GM19467 (cell line): ENCODE results near the gene RAB8A.
"Not testable (repeated sequence)": the region's sequence is repeated elsewhere in the genome, so short reads cannot be mapped to it uniquely, and the experiment has no call there.

Source experiments
- ATAC-seq: cut with Tn5 transposase; IDR thresholded peaks from one replicate; pipeline ENCODE4 v1.9.1; 2021; ENCODE audit warnings: mild to moderate bottlenecking, moderate library complexity; ENCODE audit not compliant: unreplicated experiment

Gene RAB8A

GRCh38 chr19:16106121-16106520 is 5.6 kb upstream of the RAB8A start:
- no peak for ATAC-seq

DNA sequence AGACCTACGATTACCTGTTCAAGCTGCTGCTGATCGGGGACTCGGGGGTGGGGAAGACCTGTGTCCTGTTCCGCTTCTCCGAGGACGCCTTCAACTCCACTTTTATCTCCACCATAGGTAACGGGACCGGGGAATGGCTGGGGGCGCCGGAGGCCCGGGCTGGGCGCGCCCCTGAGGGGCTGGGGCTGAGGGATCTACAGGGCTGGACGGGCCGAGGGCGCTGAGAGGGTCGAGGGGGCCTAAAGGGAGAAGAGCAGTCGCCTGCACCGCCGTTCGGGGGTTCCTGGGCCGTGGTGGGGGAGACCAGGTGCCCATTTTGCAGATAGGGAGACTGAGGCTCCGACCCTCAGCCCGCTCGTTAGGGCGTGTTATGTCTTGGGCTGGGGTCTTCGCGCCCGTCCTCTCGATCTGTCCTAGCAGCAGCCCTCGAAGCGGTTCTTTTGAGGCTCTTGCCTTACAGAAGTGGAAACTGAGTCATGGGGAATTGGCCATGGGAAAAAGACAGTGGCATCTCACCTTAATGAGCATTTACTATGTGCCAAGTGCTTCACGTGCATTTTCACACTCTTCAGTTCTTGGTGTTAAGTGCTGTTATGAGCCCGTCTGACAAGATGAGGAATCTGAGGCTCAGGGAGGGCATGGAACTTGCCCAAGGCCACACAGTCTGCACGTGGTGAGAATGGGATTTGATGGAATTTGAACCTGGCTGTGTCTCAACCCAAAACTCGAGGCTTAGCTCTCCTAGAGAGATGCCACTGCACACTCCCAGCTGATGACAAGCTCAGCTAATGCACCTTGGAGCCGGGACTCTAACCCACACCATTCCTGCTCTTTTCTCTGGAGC is 442 bp downstream of the RAB8A start:
- no peak for ATAC-seq

DNA sequence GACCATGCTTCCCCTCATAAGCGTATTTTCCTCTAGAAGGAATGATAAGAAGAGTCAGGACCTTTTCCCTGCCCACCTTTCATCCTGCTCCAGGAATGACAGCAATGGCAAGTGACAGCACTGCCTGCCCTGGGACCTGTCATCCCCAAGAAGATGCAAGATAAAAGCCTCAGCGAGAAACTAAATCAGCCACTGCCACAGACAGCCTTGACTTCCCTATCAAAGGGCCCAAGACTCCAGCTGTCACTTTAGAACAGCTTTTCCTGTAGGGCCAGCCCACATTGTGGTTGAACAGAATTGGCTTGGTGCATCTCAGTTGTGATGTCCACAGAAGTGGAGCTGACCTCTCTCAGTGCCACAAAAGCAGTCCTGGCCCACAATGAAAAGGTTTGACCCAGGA is 1.1 kb downstream of the RAB8A start:
- ATAC-seq: no peak

DNA sequence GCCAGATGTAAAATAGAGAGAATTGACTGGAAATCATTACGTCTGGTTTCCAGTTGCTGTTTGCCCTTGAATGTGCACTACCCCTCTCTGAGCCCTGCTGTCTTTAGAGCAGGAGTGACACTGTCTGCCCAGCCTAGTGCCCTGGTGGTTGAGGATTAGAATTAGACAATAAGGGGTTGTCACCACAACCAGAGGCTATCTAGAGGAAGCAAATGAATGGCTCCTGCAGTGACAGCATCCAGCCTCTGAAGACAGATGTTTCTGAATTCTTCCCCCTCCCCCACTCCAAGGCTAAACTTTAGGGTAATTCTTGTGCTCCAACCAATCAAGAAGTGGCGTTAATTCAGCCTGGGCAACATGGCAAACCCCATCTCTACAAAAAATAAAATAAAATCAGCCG is 2.0 kb downstream of the RAB8A start:
- no peak for ATAC-seq

GRCh38 chr19:16115301-16116039 is 3.8 kb downstream of the RAB8A start:
- no peak for ATAC-seq

GRCh38 chr19:16116067-16116466 is 4.4 kb downstream of the RAB8A start:
- no peak for ATAC-seq

DNA sequence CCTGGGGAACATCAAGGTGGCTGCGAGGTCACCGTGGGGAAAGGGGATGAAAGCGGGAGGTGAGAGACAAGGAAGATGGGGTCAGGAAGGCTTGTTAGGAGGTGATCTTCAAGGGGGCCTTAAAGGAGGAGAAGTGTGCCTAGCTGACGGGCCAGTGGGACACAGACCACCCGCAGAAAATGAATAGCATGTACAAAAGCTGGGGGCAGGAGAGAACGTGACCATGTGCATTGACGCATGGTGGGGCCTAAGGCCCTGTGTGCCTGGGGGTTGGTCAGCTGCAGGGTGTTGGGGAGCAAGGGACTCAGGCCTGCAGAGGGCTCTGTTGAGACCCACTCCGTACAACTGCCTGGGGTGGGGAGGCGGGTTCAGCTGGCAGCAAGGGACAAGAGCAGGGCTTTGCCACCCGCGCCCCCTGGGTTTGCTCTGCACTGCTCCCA is 5.9 kb downstream of the RAB8A start:
- no peak for ATAC-seq

DNA sequence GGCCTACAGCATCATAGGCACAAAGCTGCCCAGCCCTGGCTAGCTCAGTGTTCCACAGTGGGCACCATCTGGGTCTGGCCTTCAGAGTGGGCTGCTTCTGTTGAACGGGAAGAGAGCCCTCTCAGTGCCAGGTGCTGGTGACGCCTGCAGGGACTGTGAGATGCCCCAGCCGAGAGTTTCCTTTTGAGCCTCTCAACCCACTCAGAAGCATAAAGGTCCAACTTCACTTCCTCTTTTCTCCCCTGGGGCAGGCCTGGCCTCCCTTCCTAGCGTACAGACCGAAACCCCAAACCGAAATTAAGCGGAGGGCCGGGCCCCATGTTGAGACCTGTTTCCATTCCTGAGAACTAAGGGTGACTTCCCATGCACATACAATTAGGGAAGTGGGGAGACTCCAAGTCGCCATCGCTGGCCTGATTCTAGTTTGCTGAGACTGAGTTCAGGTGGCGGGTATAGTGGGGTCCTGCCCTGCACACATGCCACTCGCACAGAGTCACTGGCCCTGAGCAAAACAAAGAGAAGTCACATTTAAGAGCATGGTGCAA is 6.9 kb downstream of the RAB8A start:
- ATAC-seq: peak; percentile 62

DNA sequence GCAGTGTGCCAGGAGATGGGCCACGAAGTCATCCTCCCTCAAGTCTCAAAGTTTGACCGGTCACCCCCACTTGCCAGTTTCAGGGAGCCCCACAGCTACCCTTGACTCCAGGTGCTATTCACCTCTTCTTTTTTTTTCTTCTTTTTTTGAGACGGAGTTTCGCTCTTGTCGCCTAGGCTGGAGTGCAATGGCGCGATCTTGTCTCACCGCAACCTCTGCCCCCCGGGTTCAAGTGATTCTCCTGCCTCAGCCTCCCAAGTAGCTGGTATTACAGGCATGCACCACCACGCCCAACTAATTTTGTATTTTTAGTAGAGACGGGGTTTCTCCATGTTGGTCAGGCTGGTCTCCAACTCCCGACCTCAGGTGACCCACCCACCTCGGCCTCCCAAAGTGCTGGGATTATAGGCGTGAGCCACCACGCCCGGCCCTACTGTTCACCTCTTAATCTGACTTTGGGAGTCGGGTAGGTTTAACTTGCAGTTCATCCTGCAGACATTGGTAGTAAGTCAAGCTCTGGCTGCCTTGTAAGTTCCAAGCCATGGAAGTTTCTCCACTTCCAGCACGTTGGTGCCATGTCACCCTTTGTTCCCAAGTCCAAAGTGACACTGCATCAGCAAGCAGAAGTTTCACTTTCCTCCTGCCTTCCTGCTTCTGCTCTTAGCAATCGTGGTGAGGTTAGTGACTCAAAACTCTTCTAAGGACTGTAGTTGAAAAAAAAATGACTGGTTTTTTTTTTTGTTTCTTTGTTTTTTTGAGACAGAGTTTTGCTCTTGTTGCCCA is 7.6 kb downstream of the RAB8A start:
- not testable (repeated sequence) for ATAC-seq

DNA sequence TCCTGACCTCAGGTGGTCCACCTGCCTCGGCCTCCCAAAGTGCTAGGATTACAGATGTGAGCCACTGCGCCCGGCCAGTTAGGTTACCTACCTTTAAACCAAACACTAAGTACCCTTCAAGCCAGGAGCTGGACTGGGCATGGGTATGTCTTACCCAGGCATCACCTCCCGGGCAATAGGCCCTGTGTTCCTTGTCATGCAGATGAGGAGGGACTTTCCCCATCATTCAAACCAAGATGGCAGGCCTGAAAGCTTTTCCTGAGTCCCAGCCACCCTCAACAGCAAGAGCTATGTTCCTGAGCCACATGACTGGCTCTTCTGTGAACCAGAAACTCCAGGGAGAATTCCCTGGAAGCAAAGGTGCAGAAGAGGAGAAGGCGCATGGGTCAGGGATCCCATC is 9.5 kb downstream of the RAB8A start:
- no peak for ATAC-seq

DNA sequence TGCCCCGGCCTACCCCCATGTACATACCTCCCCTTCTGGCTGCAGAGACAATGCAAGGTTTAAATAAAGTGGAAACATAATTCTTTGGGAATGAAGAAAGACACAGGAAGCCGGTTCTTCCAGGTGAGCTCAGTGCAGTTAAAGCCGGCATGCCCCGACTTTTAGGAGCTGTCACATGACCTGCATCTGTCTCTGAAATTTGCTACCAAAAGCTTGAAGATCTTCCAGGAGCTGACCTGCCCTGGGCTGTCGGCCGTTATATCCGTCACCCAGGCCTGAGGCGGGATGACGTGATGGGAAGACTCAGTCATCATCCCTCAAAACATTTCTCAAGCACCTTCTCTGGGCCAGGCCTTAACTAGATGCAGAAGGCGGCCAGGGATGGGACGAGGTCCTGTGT is 10.3 kb downstream of the RAB8A start:
- no peak for ATAC-seq

DNA sequence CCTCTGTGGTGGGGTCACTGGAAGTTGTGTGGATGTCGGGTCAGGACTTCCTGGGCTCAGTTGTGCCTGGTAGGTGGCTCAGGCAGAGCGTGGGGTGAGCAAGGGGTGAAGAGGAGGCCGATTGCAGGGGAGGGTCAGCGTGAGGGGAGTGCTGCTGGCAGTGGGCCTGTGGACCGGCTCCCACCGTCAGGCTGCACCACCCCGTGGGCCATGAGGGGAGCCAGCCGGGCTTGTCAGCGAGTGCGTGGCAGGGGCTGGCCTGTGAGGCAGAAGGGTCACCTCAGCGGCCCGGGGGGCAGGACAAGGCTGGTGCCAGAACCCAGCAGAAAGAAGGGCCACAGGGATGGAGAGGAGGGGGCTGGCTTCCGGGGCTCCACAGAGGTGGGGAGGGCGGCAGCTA is 13.3 kb downstream of the RAB8A start:
- ATAC-seq: no peak

DNA sequence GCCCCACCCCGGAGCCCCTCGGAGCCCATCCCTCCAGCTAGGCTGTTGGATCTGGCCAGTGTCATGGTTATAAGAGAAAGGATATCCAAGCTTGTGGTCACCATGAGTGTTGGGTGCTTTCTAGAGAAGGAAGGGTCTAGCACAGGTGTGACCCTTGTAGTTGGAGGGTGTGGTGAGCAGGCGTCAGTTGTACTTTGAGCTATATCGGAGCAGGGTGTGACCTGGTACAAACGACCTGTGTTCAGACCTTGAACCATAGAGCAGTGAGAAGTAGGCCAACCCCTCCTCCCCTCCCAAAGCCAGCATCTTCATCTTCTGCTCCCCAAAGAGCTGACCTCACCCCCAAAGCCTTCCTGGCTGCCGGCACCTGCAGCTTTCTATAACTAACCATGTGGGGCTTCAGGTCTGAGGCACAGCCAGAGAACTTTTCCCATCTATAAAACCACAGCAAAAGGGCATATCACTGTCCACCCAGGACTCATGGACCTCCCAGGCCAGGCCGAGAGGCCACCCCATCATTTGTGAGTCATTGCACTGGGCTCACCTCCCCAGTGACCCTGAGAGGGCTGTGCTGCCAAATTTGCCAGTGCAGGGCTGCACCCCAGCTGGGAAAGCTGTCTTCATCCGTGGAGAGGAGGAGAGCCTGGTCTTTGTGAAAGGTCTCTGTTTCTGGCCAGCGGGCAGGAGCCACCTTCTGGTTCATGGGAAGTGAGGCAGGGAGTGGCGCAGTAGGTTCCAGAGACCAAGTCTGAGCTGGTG is 14.2 kb downstream of the RAB8A start:
- ATAC-seq: no peak

DNA sequence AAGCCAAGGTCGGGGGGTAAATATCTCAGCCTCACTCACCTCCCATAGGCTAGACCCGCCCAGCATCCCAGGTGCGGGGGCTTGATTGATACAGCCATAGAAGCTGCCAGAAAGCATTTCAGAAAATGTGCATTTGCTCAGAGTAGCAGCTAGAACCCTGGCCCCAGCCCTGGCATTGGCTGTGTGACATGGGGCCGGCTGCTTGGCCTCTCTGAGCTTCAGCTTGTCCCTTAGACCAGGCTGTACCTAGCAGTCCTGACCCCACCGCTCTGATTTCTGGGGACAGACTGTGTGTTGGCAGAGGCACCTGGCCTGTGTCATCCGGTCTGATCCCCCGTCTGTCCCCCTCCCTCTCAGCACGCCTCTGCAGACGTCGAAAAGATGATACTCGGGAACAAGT is 15.4 kb downstream of the RAB8A start:
- ATAC-seq: no peak

- no peak for ATAC-seq
Measured at GRCh38 chr19:16127776-16128371, 16.2 kb downstream of the RAB8A start.

- ATAC-seq: no peak
Measured at GRCh38 chr19:16131648-16132047, 20.0 kb downstream of the RAB8A start.

GRCh38 chr19:16133818-16134217 is 22.1 kb downstream of the RAB8A start:
- ATAC-seq: no peak

DNA sequence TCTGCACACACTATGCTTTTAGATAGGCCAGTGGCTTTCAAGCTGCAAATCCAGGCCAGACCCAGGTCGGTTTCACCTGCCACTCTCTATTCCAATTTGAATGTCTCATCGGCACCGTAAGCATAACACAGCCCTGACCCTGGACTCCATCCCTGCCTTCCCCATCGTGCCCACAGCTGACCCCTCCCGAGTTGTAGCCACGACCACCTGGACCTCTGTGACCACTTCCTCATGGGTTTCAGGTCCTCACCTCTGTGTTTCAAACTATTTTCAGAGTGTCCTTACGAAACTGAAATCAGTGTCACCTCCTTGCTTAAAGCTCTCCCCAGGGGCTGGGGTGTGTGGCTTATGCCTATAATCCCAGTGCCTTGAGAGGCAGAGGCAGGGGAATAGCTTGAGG is 22.8 kb downstream of the RAB8A start:
- no peak for ATAC-seq

GRCh38 chr19:16135430-16136127 is 23.9 kb downstream of the RAB8A start:
- no peak for ATAC-seq
